Uterus (tissue), 4 donors: ENCODE measurements around the gene ZHX3. TPM values are rescaled to one million over a fixed set of nuclear protein-coding genes. Genes with fewer than 3 reads are reported as not detected.

Experiments used
- DNase-seq, 2 donors: peaks; one replicate each; pipeline ENCODE4 v3.0.0-alpha.2; 2019 to 2020
- H3K27ac ChIP-seq, 2 donors: fragments of 200-600 bp; sonication (generic); 1 replicate in 1 of 2; 2 replicates in 1 of 2; pipeline ENCODE4 v1.5.1; 2016 to 2018
- H3K27me3 ChIP-seq, 2 donors: fragments of 200-600 bp; sonication (generic); one replicate each; pipeline ENCODE4 v1.5.1; 2018 to 2019; ENCODE audit warnings: control low read depth in 1 of 2
- H3K36me3 ChIP-seq, 2 donors: fragments of 200-600 bp; sonication (generic); one replicate each; pipeline ENCODE4 v1.5.1; 2019; ENCODE audit warnings: control low read depth in 1 of 2
- H3K4me1 ChIP-seq, 2 donors: fragments of 200-600 bp; sonication (generic); one replicate each; pipeline ENCODE4 v1.5.1; 2018 to 2019; ENCODE audit warnings: control low read depth in 1 of 2
- H3K4me3 ChIP-seq, 2 donors: fragments of 200-600 bp; sonication (generic); 1 replicate in 1 of 2; 2 replicates in 1 of 2; pipeline ENCODE4 v1.5.1; 2018 to 2019; ENCODE audit warnings: mild to moderate bottlenecking in 1 of 2
- H3K9me3 ChIP-seq, 2 donors: fragments of 200-600 bp; sonication (generic); one replicate each; pipeline ENCODE4 v1.5.1; 2019; ENCODE audit warnings: control low read depth in 1 of 2
- CTCF ChIP-seq, 4 experiments: fragments of 200-600 bp in 2 of 4; fragments of 450-650 bp in 2 of 4; sonication (generic) in 2 of 4; IDR thresholded peaks; one replicate each; pipeline ENCODE4 v1.5.1; 2016 to 2019; ENCODE audit warnings: antibody characterized with exemption in 4 of 4, mild to moderate bottlenecking in 2 of 4, moderate library complexity in 1 of 4
- POLR2A ChIP-seq, 2 donors: fragments of 450-650 bp; IDR thresholded peaks; one replicate each; pipeline ENCODE4 v1.6.1; 2016; ENCODE audit warnings: antibody characterized with exemption in 2 of 2, mild to moderate bottlenecking in 1 of 2, moderate library complexity in 1 of 2
- intact Hi-C: fragments of 100-400 bp; cut with DNase I; formaldehyde crosslinking; loops from one replicate; pipeline ENCODE4 v1.15.1; 2023; ENCODE audit warnings: low total_unique reads
- total RNA-seq, 4 donors: library from RNA; depleted of rRNA in 3 of 4; stranded (reverse); fragments of >200 nt in 3 of 4; gene quantifications; one replicate each; pipeline versions ENCODE4 v1.1.0 to v1.2.4, GENCODE V29; 2014 to 2023
- donor health status: DM: yes; HTN: yes; CAD: no.

Gene ZHX3
- total RNA-seq, 4 donors from 2014 or later = 18.7 to 85.2 (median 25.0) TPM

GRCh38 chr20:41361757-41362747 is 44.5 kb upstream of the ZHX3 start:
- H3K4me3 ChIP-seq = no peak overlapping the region
- no peaks in the 10 kb centered on the region for H3K27me3 ChIP-seq
- no peaks in the 10 kb centered on the region for H3K9me3 ChIP-seq
- no peak for TF ChIP-seq POLR2A (IDR thresholded peaks at IDR 0.05)
- no peak for TF ChIP-seq CTCF (IDR thresholded peaks at IDR 0.05)
- no peaks in the 10 kb centered on the region for H3K36me3 ChIP-seq
- no peak for DNase-seq
- intact Hi-C loops = no loop called here
- no peak overlapping the region for H3K27ac ChIP-seq
- H3K4me1 ChIP-seq = peaks cover 0 to 5% of the 10 kb centered on the region in 2 donors

- Histone ChIP-seq H3K9me3 (no peaks in the 10 kb centered on the region), H3K27me3 (no peaks in the 10 kb centered on the region), H3K4me3 (no peak overlapping the region), H3K27ac (no peak overlapping the region), H3K4me1 (peaks cover 0 to 3% of the 10 kb centered on the region in 2 donors), H3K36me3 (no peaks in the 10 kb centered on the region)
- DNase-seq = no peak
- intact Hi-C loops = no loop called here
- TF ChIP-seq POLR2A (IDR thresholded peaks at IDR 0.05) (no peak), CTCF (IDR thresholded peaks at IDR 0.05) (no peak)
Observed at GRCh38 chr20:41360831-41361756, 43.6 kb upstream of the ZHX3 start.

- TF ChIP-seq POLR2A (IDR thresholded peaks at IDR 0.05) (no peak), CTCF (IDR thresholded peaks at IDR 0.05) (no peak)
- Histone ChIP-seq H3K36me3 (no peaks in the 10 kb centered on the region), H3K27ac (no peak overlapping the region), H3K4me3 (no peak overlapping the region), H3K4me1 (no peaks in the 10 kb centered on the region), H3K9me3 (no peaks in the 10 kb centered on the region), H3K27me3 (no peaks in the 10 kb centered on the region)
- intact Hi-C loops = no loop called here
- DNase-seq = no peak
Observed at GRCh38 chr20:41359541-41360011, 42.0 kb upstream of the ZHX3 start.

- no peaks in the 10 kb centered on the region for H3K4me1 ChIP-seq
- no peaks in the 10 kb centered on the region for H3K9me3 ChIP-seq
- intact Hi-C loops = no loop called here
- H3K4me3 ChIP-seq = no peak overlapping the region
- no peaks in the 10 kb centered on the region for H3K36me3 ChIP-seq
- no peaks in the 10 kb centered on the region for H3K27me3 ChIP-seq
- no peak overlapping the region for H3K27ac ChIP-seq
- no peak for TF ChIP-seq POLR2A (IDR thresholded peaks at IDR 0.05)
- TF ChIP-seq CTCF (IDR thresholded peaks at IDR 0.05) = no peak
- no peak for DNase-seq
Observed at GRCh38 chr20:41358717-41359116, 41.2 kb upstream of the ZHX3 start.
